AG04449 (cell line): ENCODE measurements around the gene SHISA9.

Experiments used
- CTCF ChIA-PET: fragments of 350-600 bp; formaldehyde crosslinking; extraction: SDS; loops from one replicate; lab custom pipeline; 2021; ENCODE audit warnings: antibody characterized with exemption; lab: Yijun Ruan, JAX
- POLR2A ChIA-PET: fragments of 400-600, 350-600 bp; formaldehyde crosslinking; extraction: SDS; loops from one replicate; lab custom pipeline; 2020; ENCODE audit warnings: antibody characterized with exemption, inconsistent platforms; lab: Yijun Ruan, JAX
- DNase-seq: peaks from one replicate; pipeline ENCODE4 v3.0.0-alpha.2; 2010; ENCODE audit warnings: low read depth, low spot score
- H3K4me3 ChIP-seq: 2 replicates; pipeline ENCODE4 v1.5.1; 2011; ENCODE audit warnings: low read depth, mild to moderate bottlenecking, control low read depth, low read length
- CTCF ChIP-seq: IDR thresholded peaks from one replicate; pipeline ENCODE4 v1.5.1; 2011; ENCODE audit warnings: mild to moderate bottlenecking, moderate library complexity, low read length, control low read depth, inconsistent platforms; ENCODE audit not compliant: insufficient read depth; ENCODE audit errors: missing control alignments

SHISA9 gene

GRCh38 chr16:12925026-12925800 is 23.8 kb downstream of the SHISA9 start:
- H3K4me3 ChIP-seq, result no peak overlapping the region
- DNase-seq, result no peak
- TF ChIP-seq CTCF, result no peak
- CTCF ChIA-PET, result no interaction called here
- POLR2A ChIA-PET, result no interaction called here

GRCh38 chr16:12927591-12927990 is 26.2 kb downstream of the SHISA9 start:
- H3K4me3 ChIP-seq, result no peak overlapping the region
- POLR2A ChIA-PET, result no interaction called here
- CTCF ChIA-PET, result no interaction called here
- DNase-seq, result no peak
- TF ChIP-seq CTCF, result no peak

GRCh38 chr16:12930881-12931280 is 29.5 kb downstream of the SHISA9 start:
- TF ChIP-seq CTCF, result no peak
- H3K4me3 ChIP-seq, result no peak overlapping the region
- CTCF ChIA-PET, result no interaction called here
- DNase-seq, result no peak
- POLR2A ChIA-PET, result no interaction called here

GRCh38 chr16:12936391-12936790 is 35.0 kb downstream of the SHISA9 start:
- no peak for DNase-seq
- POLR2A ChIA-PET, result no interaction called here
- TF ChIP-seq CTCF, result no peak
- CTCF ChIA-PET, result no interaction called here
- no peak overlapping the region for H3K4me3 ChIP-seq

GRCh38 chr16:12941896-12942295 is 40.5 kb downstream of the SHISA9 start:
- CTCF ChIA-PET, result no interaction called here
- POLR2A ChIA-PET, result no interaction called here
- DNase-seq, result no peak
- H3K4me3 ChIP-seq, result no peak overlapping the region
- no peak for TF ChIP-seq CTCF

- ChIA-PET POLR2A (no interaction called here), CTCF (no interaction called here)
- no peak overlapping the region for H3K4me3 ChIP-seq
- no peak for TF ChIP-seq CTCF
- no peak for DNase-seq
Observed at GRCh38 chr16:12942861-12943260, 41.5 kb downstream of the SHISA9 start.
